Gastroesophageal sphincter (tissue), 4 donors: Measurements from ENCODE around the gene KCND3. TPM values are rescaled to one million over a fixed set of nuclear protein-coding genes. Genes with fewer than 3 reads are reported as not detected.

Source experiments
- small RNA-seq, 4 donors: library from RNA; depleted of rRNA; stranded (forward); fragments of <200 nt; gene quantifications; one replicate each; pipeline ENCODE3, GENCODE V24; 2016
- total RNA-seq, 4 donors: library from RNA; depleted of rRNA; stranded (reverse); fragments of >200 nt; gene quantifications; one replicate each; pipeline ENCODE4 v1.1.0, GENCODE V29; 2016

KCND3 gene
- total RNA-seq, 4 donors from 2014 or later, result 36.2 to 58.7 (median 57.4) TPM

Small RNA genes within 50 kb of the gene (small RNA-seq; reads per million reads assigned to genes)
- 0 to 2.7 (median 0.63) reads per million in 4 donors for gene INKA2

Other genes with a start within 250 kb of the KCND3 start
- gene DDX20, start 233.8 kb downstream of the KCND3 start, total RNA-seq, result 10 to 100 TPM; 11.6 to 24.4 (median 14.8) TPM